ENCODE results near the gene PFKFB3. TPM values are rescaled to one million over a fixed set of nuclear protein-coding genes. Genes with fewer than 3 reads are reported as not detected.
"Not testable (repeated sequence)": the region's sequence is repeated elsewhere in the genome, so short reads cannot be mapped to it uniquely, and the experiment has no call there.

Gene PFKFB3
- total and polyA plus RNA-seq, 5 donors from 2014 or later, result 2.8 to 96.3 (median 4.2) TPM

- Mint-ChIP-seq H3K27me3 (no peaks in the 10 kb centered on the region), H3K27ac (peak overlapping the region in 1 of 3 donors; percentile 93), H3K4me3 (peak overlapping the region; percentile 92 to 97 (median 94)), H3K36me3 (no peaks in the 10 kb centered on the region), H3K4me1 (peaks cover 0 to 47% (median 22%) of the 10 kb centered on the region in 4 donors), H3K9me3 (no peaks in the 10 kb centered on the region)
- ATAC-seq (ENCODE audit: low read depth in 2 of 2) (peak in 1 of 2 donors; percentile 10), DNase-seq (peak; percentile 41 to 49 (median 45))
- H3K4me1 ChIP-seq (ENCODE audit: control insufficient read depth, insufficient read depth, low read length, poor library complexity, severe bottlenecking), result peaks cover 35% of the 10 kb centered on the region
- no peaks in the 10 kb centered on the region for H3K27me3 ChIP-seq (ENCODE audit: control insufficient read depth, insufficient read depth, low read length)
- no peak overlapping the region for H3K27ac ChIP-seq (ENCODE audit: insufficient read depth, low read length, poor library complexity, severe bottlenecking)
- no peaks in the 10 kb centered on the region for H3K36me3 ChIP-seq (ENCODE audit: control insufficient read depth, insufficient read depth, low read length)
- no peaks in the 10 kb centered on the region for H3K9me3 ChIP-seq (ENCODE audit: control insufficient read depth in 2 of 2, low read length in 2 of 2)
- H3K4me3 ChIP-seq (ENCODE audit: low read depth, low read length), result peak overlapping the region; percentile 13
Observed at GRCh38 chr10:6204063-6204340, 1.3 kb downstream of the PFKFB3 start.

- Mint-ChIP-seq H3K27me3 (no peaks in the 10 kb centered on the region), H3K4me3 (peak overlapping the region; percentile 70 to 94 (median 92)), H3K36me3 (no peaks in the 10 kb centered on the region), H3K4me1 (peaks cover 0 to 45% (median 22%) of the 10 kb centered on the region in 4 donors), H3K27ac (peak overlapping the region in 2 of 3 donors; percentile 26 to 60), H3K9me3 (no peaks in the 10 kb centered on the region)
- Histone ChIP-seq H3K4me3 (ENCODE audit: low read depth, low read length) (peak overlapping the region; percentile 40), H3K4me1 (ENCODE audit: control insufficient read depth, insufficient read depth, low read length, poor library complexity, severe bottlenecking) (peaks cover 35% of the 10 kb centered on the region), H3K36me3 (ENCODE audit: control insufficient read depth, insufficient read depth, low read length) (no peaks in the 10 kb centered on the region), H3K9me3 (ENCODE audit: control insufficient read depth in 2 of 2, low read length in 2 of 2) (no peaks in the 10 kb centered on the region), H3K27ac (ENCODE audit: insufficient read depth, low read length, poor library complexity, severe bottlenecking) (no peak overlapping the region), H3K27me3 (ENCODE audit: control insufficient read depth, insufficient read depth, low read length) (no peaks in the 10 kb centered on the region)
- DNase-seq (peak in 2 of 3 donors; percentile 6 to 10), ATAC-seq (ENCODE audit: low read depth in 2 of 2) (no peak)
Observed at GRCh38 chr10:6204341-6205191, 1.8 kb downstream of the PFKFB3 start.

GRCh38 chr10:6206486-6206885 lies 3.8 kb downstream of the PFKFB3 start:
- not testable (repeated sequence) for H3K4me3 Mint-ChIP-seq; H3K36me3 Mint-ChIP-seq; H3K4me3 ChIP-seq (ENCODE audit: low read depth, low read length); H3K9me3 ChIP-seq (ENCODE audit: control insufficient read depth in 2 of 2, low read length in 2 of 2); H3K27me3 ChIP-seq (ENCODE audit: control insufficient read depth, insufficient read depth, low read length); H3K27ac Mint-ChIP-seq; H3K9me3 Mint-ChIP-seq; ATAC-seq (ENCODE audit: low read depth in 2 of 2); H3K27me3 Mint-ChIP-seq; H3K27ac ChIP-seq (ENCODE audit: insufficient read depth, low read length, poor library complexity, severe bottlenecking); H3K36me3 ChIP-seq (ENCODE audit: control insufficient read depth, insufficient read depth, low read length); DNase-seq
- H3K4me1 Mint-ChIP-seq, result peaks cover 0 to 39% (median 21%) of the 10 kb centered on the region in 4 donors
- H3K4me1 ChIP-seq (ENCODE audit: control insufficient read depth, insufficient read depth, low read length, poor library complexity, severe bottlenecking), result peaks cover 30% of the 10 kb centered on the region

GRCh38 chr10:6207658-6208057 lies 4.9 kb downstream of the PFKFB3 start:
- Histone ChIP-seq H3K9me3 (ENCODE audit: control insufficient read depth in 2 of 2, low read length in 2 of 2) (no peaks in the 10 kb centered on the region), H3K27me3 (ENCODE audit: control insufficient read depth, insufficient read depth, low read length) (no peaks in the 10 kb centered on the region), H3K4me1 (ENCODE audit: control insufficient read depth, insufficient read depth, low read length, poor library complexity, severe bottlenecking) (peaks cover 19% of the 10 kb centered on the region), H3K36me3 (ENCODE audit: control insufficient read depth, insufficient read depth, low read length) (no peaks in the 10 kb centered on the region), H3K4me3 (ENCODE audit: low read depth, low read length) (no peak overlapping the region), H3K27ac (ENCODE audit: insufficient read depth, low read length, poor library complexity, severe bottlenecking) (no peak overlapping the region)
- H3K36me3 Mint-ChIP-seq, result no peaks in the 10 kb centered on the region
- DNase-seq (peak in 1 of 3 donors; percentile 38), ATAC-seq (ENCODE audit: low read depth in 2 of 2) (no peak)
- no peaks in the 10 kb centered on the region for H3K27me3 Mint-ChIP-seq
- H3K27ac Mint-ChIP-seq, result peak overlapping the region in 2 of 3 donors; percentile 24 to 30
- H3K9me3 Mint-ChIP-seq, result no peaks in the 10 kb centered on the region
- peaks cover 0 to 31% (median 17%) of the 10 kb centered on the region in 4 donors for H3K4me1 Mint-ChIP-seq
- peak overlapping the region in 2 of 4 donors; percentile 39 to 49 for H3K4me3 Mint-ChIP-seq

GRCh38 chr10:6208799-6209235 lies 6.1 kb downstream of the PFKFB3 start:
- no peak overlapping the region for H3K4me3 ChIP-seq (ENCODE audit: low read depth, low read length)
- no peaks in the 10 kb centered on the region for H3K9me3 Mint-ChIP-seq
- H3K27ac Mint-ChIP-seq, result peak overlapping the region in 1 of 3 donors; percentile 52
- DNase-seq (no peak), ATAC-seq (ENCODE audit: low read depth in 2 of 2) (no peak)
- H3K27ac ChIP-seq (ENCODE audit: insufficient read depth, low read length, poor library complexity, severe bottlenecking), result no peak overlapping the region
- no peaks in the 10 kb centered on the region for H3K27me3 ChIP-seq (ENCODE audit: control insufficient read depth, insufficient read depth, low read length)
- peaks cover 6% of the 10 kb centered on the region for H3K36me3 Mint-ChIP-seq
- H3K4me3 Mint-ChIP-seq, result peak overlapping the region in 1 of 4 donors; percentile 43
- no peaks in the 10 kb centered on the region for H3K27me3 Mint-ChIP-seq
- no peaks in the 10 kb centered on the region for H3K9me3 ChIP-seq (ENCODE audit: control insufficient read depth in 2 of 2, low read length in 2 of 2)
- peaks cover 0 to 33% (median 17%) of the 10 kb centered on the region in 4 donors for H3K4me1 Mint-ChIP-seq
- peaks cover 13% of the 10 kb centered on the region for H3K4me1 ChIP-seq (ENCODE audit: control insufficient read depth, insufficient read depth, low read length, poor library complexity, severe bottlenecking)
- peaks cover 6% of the 10 kb centered on the region for H3K36me3 ChIP-seq (ENCODE audit: control insufficient read depth, insufficient read depth, low read length)

- no peaks in the 10 kb centered on the region for H3K27me3 Mint-ChIP-seq
- Histone ChIP-seq H3K9me3 (ENCODE audit: control insufficient read depth in 2 of 2, low read length in 2 of 2) (no peaks in the 10 kb centered on the region), H3K36me3 (ENCODE audit: control insufficient read depth, insufficient read depth, low read length) (peaks cover 27% of the 10 kb centered on the region), H3K4me3 (ENCODE audit: low read depth, low read length) (no peak overlapping the region), H3K4me1 (ENCODE audit: control insufficient read depth, insufficient read depth, low read length, poor library complexity, severe bottlenecking) (no peaks in the 10 kb centered on the region), H3K27me3 (ENCODE audit: control insufficient read depth, insufficient read depth, low read length) (no peaks in the 10 kb centered on the region), H3K27ac (ENCODE audit: insufficient read depth, low read length, poor library complexity, severe bottlenecking) (no peak overlapping the region)
- ATAC-seq (ENCODE audit: low read depth in 2 of 2) (no peak), DNase-seq (no peak)
- H3K4me3 Mint-ChIP-seq, result no peak overlapping the region
- H3K36me3 Mint-ChIP-seq, result peaks cover 11% of the 10 kb centered on the region
- peak overlapping the region in 2 of 3 donors; percentile 57 to 75 for H3K27ac Mint-ChIP-seq
- no peaks in the 10 kb centered on the region for H3K9me3 Mint-ChIP-seq
- peaks cover 0 to 24% (median 9%) of the 10 kb centered on the region in 4 donors for H3K4me1 Mint-ChIP-seq
Observed at GRCh38 chr10:6211341-6211670, 8.6 kb downstream of the PFKFB3 start.

- Mint-ChIP-seq H3K4me3 (no peak overlapping the region), H3K27me3 (no peaks in the 10 kb centered on the region), H3K9me3 (no peaks in the 10 kb centered on the region), H3K4me1 (peaks cover 0 to 24% (median 9%) of the 10 kb centered on the region in 4 donors), H3K36me3 (peaks cover 17% of the 10 kb centered on the region), H3K27ac (peak overlapping the region in 1 of 3 donors; percentile 67)
- Histone ChIP-seq H3K36me3 (ENCODE audit: control insufficient read depth, insufficient read depth, low read length) (peaks cover 33% of the 10 kb centered on the region), H3K27ac (ENCODE audit: insufficient read depth, low read length, poor library complexity, severe bottlenecking) (no peak overlapping the region), H3K4me1 (ENCODE audit: control insufficient read depth, insufficient read depth, low read length, poor library complexity, severe bottlenecking) (no peaks in the 10 kb centered on the region), H3K27me3 (ENCODE audit: control insufficient read depth, insufficient read depth, low read length) (no peaks in the 10 kb centered on the region), H3K4me3 (ENCODE audit: low read depth, low read length) (no peak overlapping the region), H3K9me3 (ENCODE audit: control insufficient read depth in 2 of 2, low read length in 2 of 2) (no peaks in the 10 kb centered on the region)
- no peak for ATAC-seq (ENCODE audit: low read depth in 2 of 2)
- no peak for DNase-seq
Observed at GRCh38 chr10:6211671-6212635, 9.2 kb downstream of the PFKFB3 start.
